SU-DHL-6 (cell line): Measurements from ENCODE around the gene VAC14.

ENCODE experiments used
- CTCF ChIP-seq: fragments of 200-600 bp; sonication (generic); IDR thresholded peaks from one replicate; pipeline ENCODE4 v1.5.1; 2017; ENCODE audit warnings: antibody characterized with exemption, mild to moderate bottlenecking, low read length, moderate library complexity; ENCODE audit not compliant: insufficient read depth, poor library complexity, severe bottlenecking
- EZH2phosphoT487 ChIP-seq: fragments of 200-600 bp; sonication (generic), shearing (Covaris generic); conservative IDR thresholded peaks from 2 replicates; pipeline ENCODE4 v1.6.1; 2018; ENCODE audit warnings: mild to moderate bottlenecking, antibody characterized with exemption, low read length, moderate library complexity, mixed read lengths

- no peak for TF ChIP-seq CTCF
- TF ChIP-seq EZH2phosphoT487, result no peak
These were observed 85.0 kb downstream of the VAC14 start for GRCh38 chr16:70715860-70716357.
